ENCODE results near the gene PALLD.
A peak's percentile ranks its signal among the peaks of the same experiment; 100 is the strongest.

Gene PALLD

GRCh38 chr4:168787801-168788595 lies 291.1 kb downstream of the PALLD start:
- peak; percentile 75 for DNase-seq (ENCODE audit: low read depth, low spot score)
- Histone ChIP-seq H3K9ac (ENCODE audit: insufficient read length) (peak overlapping the region; percentile 77), H3K9me3 (ENCODE audit: low read depth, low read length) (no peaks in the 10 kb centered on the region), H3K36me3 (ENCODE audit: insufficient read depth, low read length) (no peaks in the 10 kb centered on the region), H3K4me3 (peak overlapping the region; percentile 70), H3K27ac (peak overlapping the region; percentile 94)
- TF ChIP-seq FOXP2 (optimal IDR thresholded peaks at IDR 0.05; ENCODE audit: control extremely low read depth, extremely low read length, insufficient read depth), result no peak
- TF ChIP-seq EZH2 (IDR thresholded peaks at IDR 0.05), result no peak
- no peak for TF ChIP-seq POLR2AphosphoS5 (IDR thresholded peaks at IDR 0.05; ENCODE audit: borderline replicate concordance, low read depth, low read length)

- DNase-seq (ENCODE audit: low read depth, low spot score), result no peak
- TF ChIP-seq EZH2 (IDR thresholded peaks at IDR 0.05) (no peak), POLR2AphosphoS5 (IDR thresholded peaks at IDR 0.05; ENCODE audit: borderline replicate concordance, low read depth, low read length) (no peak), FOXP2 (optimal IDR thresholded peaks at IDR 0.05; ENCODE audit: control extremely low read depth, extremely low read length, insufficient read depth) (no peak)
- Histone ChIP-seq H3K4me3 (no peak overlapping the region), H3K9ac (ENCODE audit: insufficient read length) (no peak overlapping the region), H3K9me3 (ENCODE audit: low read depth, low read length) (no peaks in the 10 kb centered on the region), H3K27ac (peak overlapping the region; percentile 95; the same call in 1 of the 2 replicates), H3K36me3 (ENCODE audit: insufficient read depth, low read length) (no peaks in the 10 kb centered on the region)
Observed at GRCh38 chr4:168790898-168791297, 294.0 kb downstream of the PALLD start.

DNA sequence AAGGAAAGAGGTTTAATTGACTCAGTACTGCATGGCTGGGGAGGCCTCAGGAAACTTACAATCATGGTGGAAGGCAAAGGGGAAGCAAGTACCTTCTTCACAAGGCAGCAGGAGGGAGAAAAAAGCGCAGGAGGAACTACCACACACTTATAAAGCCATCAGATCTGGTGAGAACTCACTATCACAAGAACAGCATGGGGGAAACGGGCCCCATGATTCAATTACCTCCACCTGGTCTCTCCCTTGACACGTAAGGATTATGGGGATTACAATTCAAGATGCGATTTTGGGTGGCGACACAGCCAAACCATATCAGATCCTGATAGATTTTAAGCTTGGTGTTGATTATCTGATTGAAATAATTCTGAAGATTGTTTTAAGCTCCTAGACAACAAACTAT lies 294.5 kb downstream of the PALLD start:
- H3K4me3 ChIP-seq, result no peak overlapping the region
- no peak for TF ChIP-seq FOXP2 (optimal IDR thresholded peaks at IDR 0.05; ENCODE audit: control extremely low read depth, extremely low read length, insufficient read depth)
- no peaks in the 10 kb centered on the region for H3K36me3 ChIP-seq (ENCODE audit: insufficient read depth, low read length)

DNA sequence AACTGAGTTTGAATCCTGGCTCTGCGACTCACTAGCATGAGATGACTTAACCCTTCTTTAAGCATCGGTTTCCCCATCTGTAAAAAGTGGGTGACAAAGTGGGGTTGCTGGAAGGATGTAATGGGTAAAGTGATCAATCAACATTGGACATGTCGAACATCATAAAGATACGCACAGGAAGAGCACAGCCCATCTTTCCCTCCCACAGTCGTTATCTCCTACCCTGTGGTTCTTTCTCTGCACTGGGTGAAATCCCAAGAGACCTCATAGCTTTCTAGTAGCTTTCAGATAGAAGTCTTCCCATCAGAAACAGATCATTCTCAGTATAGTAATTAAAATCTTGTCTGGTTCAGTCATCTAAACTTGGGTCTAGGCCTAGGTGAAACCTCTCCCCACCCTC lies 296.7 kb downstream of the PALLD start:
- no peak overlapping the region for H3K4me3 ChIP-seq
- H3K9me3 ChIP-seq (ENCODE audit: low read depth, low read length), result no peaks in the 10 kb centered on the region
- no peak overlapping the region for H3K27ac ChIP-seq
- TF ChIP-seq FOXP2 (optimal IDR thresholded peaks at IDR 0.05; ENCODE audit: control extremely low read depth, extremely low read length, insufficient read depth) (no peak), POLR2AphosphoS5 (IDR thresholded peaks at IDR 0.05; ENCODE audit: borderline replicate concordance, low read depth, low read length) (no peak), EZH2 (IDR thresholded peaks at IDR 0.05) (no peak)
- H3K36me3 ChIP-seq (ENCODE audit: insufficient read depth, low read length), result no peaks in the 10 kb centered on the region
- DNase-seq (ENCODE audit: low read depth, low spot score), result no peak
- H3K9ac ChIP-seq (ENCODE audit: insufficient read length), result no peak overlapping the region

More for the DNA sequence above, 294.5 kb downstream of the PALLD start:
- Histone ChIP-seq H3K9me3 (ENCODE audit: low read depth, low read length) (no peaks in the 10 kb centered on the region), H3K27ac (peak overlapping the region; percentile 12; the same call in 1 of the 2 replicates), H3K9ac (ENCODE audit: insufficient read length) (no peak overlapping the region)
- no peak for DNase-seq (ENCODE audit: low read depth, low spot score)

DNA sequence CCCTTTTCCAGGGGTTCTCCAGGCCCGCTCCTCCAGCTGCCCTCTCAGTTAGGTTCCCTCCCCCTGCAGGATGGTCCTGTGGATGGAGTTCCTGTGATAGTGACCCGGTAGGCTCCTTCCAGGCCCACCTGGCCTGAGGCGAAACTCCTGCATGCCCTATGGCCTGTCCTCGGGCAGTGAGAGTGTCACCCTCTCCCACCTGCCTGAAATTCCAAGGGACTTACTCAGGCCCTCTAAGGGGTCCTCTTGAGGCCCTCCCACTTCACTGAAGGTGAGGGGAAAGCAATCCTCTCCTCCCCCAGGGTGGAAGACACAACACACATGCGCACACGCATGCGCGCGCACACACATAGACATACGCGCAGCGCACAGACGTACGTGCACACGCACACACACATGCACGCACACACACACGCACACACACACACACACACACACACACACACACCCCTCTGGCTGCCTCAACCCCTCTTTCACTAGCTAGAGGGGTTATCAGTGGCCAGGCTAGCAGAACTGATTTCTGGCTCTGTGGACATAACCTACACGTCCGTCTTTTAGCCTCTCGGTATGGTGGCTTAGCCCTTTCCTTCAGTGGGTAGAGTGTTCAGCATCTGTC lies 297.3 kb downstream of the PALLD start:
- H3K27ac ChIP-seq, result no peak overlapping the region
- no peaks in the 10 kb centered on the region for H3K36me3 ChIP-seq (ENCODE audit: insufficient read depth, low read length)
- no peaks in the 10 kb centered on the region for H3K9me3 ChIP-seq (ENCODE audit: low read depth, low read length)
- H3K4me3 ChIP-seq, result no peak overlapping the region
- TF ChIP-seq FOXP2 (optimal IDR thresholded peaks at IDR 0.05; ENCODE audit: control extremely low read depth, extremely low read length, insufficient read depth) (no peak), POLR2AphosphoS5 (IDR thresholded peaks at IDR 0.05; ENCODE audit: borderline replicate concordance, low read depth, low read length) (no peak), EZH2 (IDR thresholded peaks at IDR 0.05) (no peak)
- DNase-seq (ENCODE audit: low read depth, low spot score), result no peak
- H3K9ac ChIP-seq (ENCODE audit: insufficient read length), result no peak overlapping the region

DNA sequence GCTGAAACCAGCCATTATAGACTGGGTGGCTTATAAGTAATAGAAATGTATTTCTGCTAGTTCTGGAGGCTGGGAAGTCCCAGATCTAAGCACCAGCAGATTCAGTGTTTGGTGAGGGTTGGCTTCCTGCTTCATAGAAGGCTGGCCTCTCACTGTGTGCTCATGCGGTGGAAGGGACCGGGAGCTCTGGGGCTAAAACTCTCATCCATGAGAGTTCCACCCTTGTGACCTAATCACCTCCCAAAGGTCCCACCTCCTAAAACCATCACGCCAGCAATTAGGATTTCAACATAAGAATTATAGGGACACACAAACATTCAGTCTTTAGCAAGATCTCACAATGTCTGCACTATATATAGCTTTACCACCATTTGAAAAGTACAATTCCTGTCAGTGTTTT lies 298.0 kb downstream of the PALLD start:
- Histone ChIP-seq H3K27ac (no peak overlapping the region), H3K36me3 (ENCODE audit: insufficient read depth, low read length) (no peaks in the 10 kb centered on the region), H3K9ac (ENCODE audit: insufficient read length) (no peak overlapping the region), H3K4me3 (no peak overlapping the region), H3K9me3 (ENCODE audit: low read depth, low read length) (no peaks in the 10 kb centered on the region)
- no peak for TF ChIP-seq POLR2AphosphoS5 (IDR thresholded peaks at IDR 0.05; ENCODE audit: borderline replicate concordance, low read depth, low read length)
- TF ChIP-seq FOXP2 (optimal IDR thresholded peaks at IDR 0.05; ENCODE audit: control extremely low read depth, extremely low read length, insufficient read depth), result no peak
- TF ChIP-seq EZH2 (IDR thresholded peaks at IDR 0.05), result no peak
- DNase-seq (ENCODE audit: low read depth, low spot score), result no peak

- Histone ChIP-seq H3K9ac (ENCODE audit: insufficient read length) (no peak overlapping the region), H3K4me3 (no peak overlapping the region), H3K36me3 (ENCODE audit: insufficient read depth, low read length) (no peaks in the 10 kb centered on the region), H3K9me3 (ENCODE audit: low read depth, low read length) (no peaks in the 10 kb centered on the region), H3K27ac (no peak overlapping the region)
- no peak for DNase-seq (ENCODE audit: low read depth, low spot score)
- no peak for TF ChIP-seq POLR2AphosphoS5 (IDR thresholded peaks at IDR 0.05; ENCODE audit: borderline replicate concordance, low read depth, low read length)
- TF ChIP-seq FOXP2 (optimal IDR thresholded peaks at IDR 0.05; ENCODE audit: control extremely low read depth, extremely low read length, insufficient read depth), result no peak
- no peak for TF ChIP-seq EZH2 (IDR thresholded peaks at IDR 0.05)
Observed at GRCh38 chr4:168795346-168795745, 298.5 kb downstream of the PALLD start.

- Histone ChIP-seq H3K36me3 (ENCODE audit: insufficient read depth, low read length) (no peaks in the 10 kb centered on the region), H3K4me3 (peak overlapping the region; percentile 66; the same call in 1 of the 2 replicates), H3K9ac (ENCODE audit: insufficient read length) (peak overlapping the region; percentile 3), H3K27ac (peak overlapping the region; percentile 79), H3K9me3 (ENCODE audit: low read depth, low read length) (no peaks in the 10 kb centered on the region)
- no peak for TF ChIP-seq EZH2 (IDR thresholded peaks at IDR 0.05)
- no peak for TF ChIP-seq FOXP2 (optimal IDR thresholded peaks at IDR 0.05; ENCODE audit: control extremely low read depth, extremely low read length, insufficient read depth)
- no peak for TF ChIP-seq POLR2AphosphoS5 (IDR thresholded peaks at IDR 0.05; ENCODE audit: borderline replicate concordance, low read depth, low read length)
- no peak for DNase-seq (ENCODE audit: low read depth, low spot score)
Observed at GRCh38 chr4:168796362-168797106, 299.7 kb downstream of the PALLD start.

Data from SK-N-MC (cell line).